H1 (cell line): ENCODE measurements around the gene RAD9A. TPM values are rescaled to one million over a fixed set of nuclear protein-coding genes. Genes with fewer than 3 reads are reported as not detected.

Source experiments
- CTCF ChIA-PET: fragments of 300-600 bp; sonication (Branson Sonifier 250); formaldehyde crosslinking; loops from one replicate; lab custom pipeline; 2021; ENCODE audit not compliant: partially characterized antibody; lab: Charles Lee
- POLR2A ChIA-PET: fragments of 300-600 bp; sonication (Branson Sonifier 250); formaldehyde crosslinking; loops from one replicate; lab custom pipeline; 2021; ENCODE audit warnings: inconsistent platforms; ENCODE audit not compliant: partially characterized antibody; lab: Charles Lee
- DNase-seq, 2 experiments: peaks; one replicate each; pipeline versions ENCODE4 v3.0.0 to v3.0.0-alpha.2; 2010 to 2022; ENCODE audit warnings: low spot score in 2 of 2, low read depth in 1 of 2, mixed read lengths in 1 of 2
- FAIRE-seq: peaks from 2 replicates; lab custom pipeline; 2011; peaks lifted over from hg19 to GRCh38; lab: Jason Lieb, UNC
- H2AFZ ChIP-seq: 2 replicates; pipeline ENCODE4 v1.8.1; 2012; ENCODE audit warnings: low read length, inconsistent platforms
- H2AK5ac ChIP-seq: 2 replicates; pipeline ENCODE4 v1.6.1; 2013; ENCODE audit warnings: low read depth, low read length
- H2BK120ac ChIP-seq: replicated peaks from 2 replicates; pipeline ENCODE3; 2013; ENCODE audit warnings: low read depth, low read length, inconsistent platforms
- H2BK12ac ChIP-seq: 2 replicates; pipeline ENCODE4 v1.6.1; 2013; ENCODE audit warnings: low read depth, low read length
- H2BK15ac ChIP-seq: 2 replicates; pipeline ENCODE4 v1.6.1; 2013; ENCODE audit warnings: low read length
- H2BK20ac ChIP-seq: 2 replicates; pipeline ENCODE4 v1.6.1; 2013; ENCODE audit warnings: low read length
- H2BK5ac ChIP-seq: 2 replicates; pipeline ENCODE4 v1.6.1; 2013; ENCODE audit warnings: low read depth, low read length
- H3K14ac ChIP-seq: 2 replicates; pipeline ENCODE4 v1.6.1; 2013; ENCODE audit warnings: inconsistent platforms; ENCODE audit not compliant: insufficient read length
- H3K18ac ChIP-seq: 2 replicates; pipeline ENCODE4 v1.6.1; 2013; ENCODE audit warnings: low read length; ENCODE audit errors: extremely low read depth
- H3K23ac ChIP-seq: 2 replicates; pipeline ENCODE4 v1.6.1; 2013; ENCODE audit warnings: inconsistent platforms; ENCODE audit not compliant: insufficient read length
- H3K23me2 ChIP-seq: 2 replicates; pipeline ENCODE4 v1.6.1; 2013; ENCODE audit warnings: low read depth, low read length
- H3K27ac ChIP-seq: 2 replicates; pipeline ENCODE4 v1.6.1; 2011; ENCODE audit warnings: low read depth, low read length, inconsistent platforms
- H3K27me3 ChIP-seq, 4 experiments: replicated peaks in 1 of 4; 1 replicate in 1 of 4; 2 replicates in 3 of 4; pipeline versions ENCODE4 v1.6.1 to v1.8.1; 2011 to 2013; ENCODE audit warnings: low read length in 3 of 4, mild to moderate bottlenecking in 3 of 4, inconsistent platforms in 2 of 4, mixed read lengths in 2 of 4, moderate library complexity in 1 of 4; ENCODE audit not compliant: control insufficient read depth in 3 of 4, insufficient read depth in 3 of 4; ENCODE audit errors: extremely low read depth in 1 of 4
- H3K36me3 ChIP-seq, 4 experiments: 2 replicates each; pipeline versions ENCODE4 v1.6.1 to v1.8.1; 2011 to 2013; ENCODE audit warnings: mild to moderate bottlenecking in 4 of 4, low read length in 3 of 4, moderate library complexity in 2 of 4, control low read depth in 1 of 4, inconsistent platforms in 1 of 4; ENCODE audit not compliant: insufficient read depth in 4 of 4, control insufficient read depth in 2 of 4
- H3K4ac ChIP-seq: replicated peaks from 2 replicates; pipeline ENCODE3; 2013; ENCODE audit warnings: low read length, low read depth, mixed read lengths, inconsistent platforms; ENCODE audit not compliant: insufficient read length
- H3K4me1 ChIP-seq, 4 experiments: replicated peaks in 1 of 4; 1 replicate in 1 of 4; 2 replicates in 3 of 4; pipeline versions ENCODE4 v1.6.1 to v1.8.1; 2011 to 2013; ENCODE audit warnings: low read length in 3 of 4, inconsistent platforms in 2 of 4, mixed read lengths in 1 of 4; ENCODE audit not compliant: insufficient read depth in 4 of 4, control insufficient read depth in 3 of 4
- H3K4me2 ChIP-seq, 2 experiments: 2 replicates each; pipeline versions ENCODE4 v1.6.1 to v1.8.1; 2011 to 2013; ENCODE audit warnings: low read depth in 2 of 2, low read length in 2 of 2, control low read depth in 1 of 2, inconsistent platforms in 1 of 2, mild to moderate bottlenecking in 1 of 2; ENCODE audit not compliant: insufficient read depth in 1 of 2
- H3K4me3 ChIP-seq, 4 experiments: fragments of 200-600, 300-600 bp in 1 of 4; sonication (generic), shearing (Covaris generic), sonication (Bioruptor Twin) in 1 of 4; 2 replicates each; pipeline versions ENCODE4 v1.5.1 to v1.8.1; 2011 to 2016; ENCODE audit warnings: low read length in 4 of 4, low read depth in 3 of 4, control low read depth in 2 of 4, inconsistent platforms in 2 of 4, mild to moderate bottlenecking in 2 of 4, mixed read lengths in 1 of 4, moderate library complexity in 1 of 4; ENCODE audit not compliant: insufficient read depth in 2 of 4; ENCODE audit errors: extremely low read depth in 1 of 4
- H3K56ac ChIP-seq: replicated peaks from 2 replicates; pipeline ENCODE3; 2013; ENCODE audit warnings: low read depth, mild to moderate bottlenecking, mixed read lengths, low read length, inconsistent platforms; ENCODE audit not compliant: insufficient read length
- H3K79me1 ChIP-seq: 2 replicates; pipeline ENCODE4 v1.6.1; 2013; ENCODE audit warnings: low read depth, low read length, control low read depth
- H3K79me2 ChIP-seq, 2 experiments: 2 replicates each; pipeline versions ENCODE4 v1.6.1 to v1.8.1; 2012 to 2013; ENCODE audit warnings: low read length in 2 of 2, mild to moderate bottlenecking in 2 of 2, inconsistent platforms in 1 of 2; ENCODE audit not compliant: insufficient read depth in 2 of 2, control insufficient read depth in 1 of 2
- H3K9ac ChIP-seq, 4 experiments: replicated peaks in 1 of 4; 1 replicate in 1 of 4; 2 replicates in 3 of 4; pipeline versions ENCODE4 v1.6.1 to v1.8.1; 2011 to 2013; ENCODE audit warnings: low read depth in 3 of 4, low read length in 3 of 4, control low read depth in 2 of 4, mild to moderate bottlenecking in 2 of 4, moderate library complexity in 2 of 4, inconsistent platforms in 1 of 4; ENCODE audit errors: extremely low read depth in 1 of 4
- H3K9me3 ChIP-seq, 2 experiments: 2 replicates each; pipeline versions ENCODE4 v1.6.1 to v1.8.1; 2012 to 2013; ENCODE audit warnings: mild to moderate bottlenecking in 2 of 2, moderate library complexity in 2 of 2, control low read depth in 1 of 2, inconsistent platforms in 1 of 2, low read depth in 1 of 2, low read length in 1 of 2, mixed read lengths in 1 of 2; ENCODE audit not compliant: insufficient read depth in 2 of 2
- H4K20me1 ChIP-seq, 2 experiments: replicated peaks in 1 of 2; 2 replicates each; pipeline versions ENCODE3 to v1.8.1; 2011 to 2013; ENCODE audit warnings: inconsistent platforms in 2 of 2, low read length in 2 of 2, mild to moderate bottlenecking in 1 of 2; ENCODE audit not compliant: insufficient read depth in 2 of 2, control insufficient read depth in 1 of 2
- H4K5ac ChIP-seq: 2 replicates; pipeline ENCODE4 v1.6.1; 2013; ENCODE audit warnings: low read length, low read depth, mixed read lengths, inconsistent platforms; ENCODE audit not compliant: insufficient read length
- H4K8ac ChIP-seq: 2 replicates; pipeline ENCODE4 v1.8.0; 2013; ENCODE audit warnings: mild to moderate bottlenecking, moderate library complexity, low read length, inconsistent platforms; ENCODE audit not compliant: insufficient read depth; ENCODE audit errors: extremely low read depth
- H4K91ac ChIP-seq: replicated peaks from 2 replicates; pipeline ENCODE3; 2013; ENCODE audit warnings: low read length, mixed read lengths, inconsistent platforms; ENCODE audit not compliant: insufficient read length
- WGBS, 2 experiments: shearing (Covaris generic) in 1 of 2; methylation state at CpG; one replicate each; pipeline versions ENCODE4 v1.1.6 to v1.1.7; 2013 to 2015; ENCODE audit warnings: low lambda C conversion rate in 2 of 2, mixed read lengths in 2 of 2, inconsistent platforms in 1 of 2, low coverage in 1 of 2, missing lambda C conversion rate in 1 of 2; ENCODE audit not compliant: insufficient replicate concordance in 2 of 2, insufficient coverage in 1 of 2, insufficient read length in 1 of 2; ENCODE audit errors: extremely low coverage in 1 of 2, missing lambda C conversion rate in 1 of 2; 5-methylcytosine and 5-hydroxymethylcytosine counted together
- polyA plus RNA-seq, 7 experiments: library from polyadenylated mRNA; depleted of rRNA in 3 of 7; stranded (reverse) in 5 of 7; unstranded in 2 of 7; fragments of >200 nt in 5 of 7; fragments of 200-250 nt in 2 of 7; gene quantifications; 1 replicate in 5 of 7; 2 replicates in 1 of 7; 4 replicates in 1 of 7; pipeline versions ENCODE4 v1.2.1 to v1.2.3, GENCODE V29; 2011 to 2013; ENCODE audit warnings: missing spikeins in 2 of 7, mixed read lengths in 2 of 7
- total RNA-seq: library from RNA; stranded (reverse); fragmentation: NEBNext Ultra II Directional; extraction: Animal tissue kit (Norgen Biotek cat#: 25700); gene quantifications from 2 replicates; pipeline ENCODE4 v1.2.1, GENCODE V29; 2021

Gene RAD9A
- total and polyA plus RNA-seq, 2 of the 8 experiments (the other 6 are each of a cell fraction or from before 2014, with no cell fraction given), result 22.2 to 25.5 TPM

- CTCF ChIA-PET, result interaction anchor here (0.5 to 1.8 kb wide), 8 partner anchors 11 to 328 kb away, joined by 3 to 7 read pairs (median 4); partner anchors contain the start of gene PPP1CA
- POLR2A ChIA-PET, result interaction anchor here (0.9 to 10.2 kb wide), 6 partner anchors 10 to 54 kb away, joined by 3 to 104 read pairs (median 4); partner anchors contain the start of genes PPP1CA and PTPRCAP
- FAIRE-seq, result no peak
Measured at GRCh38 chr11:67423891-67424613, 32.3 kb downstream of the RAD9A start.

More at GRCh38 chr11:67423891-67424613, 32.3 kb downstream of the RAD9A start:
- 88% methylated on average over 30 of the region's 34 CpGs; no CpG with 5 or more reads in 1 of the 2 experiments for WGBS, 2 experiments
- Histone ChIP-seq H3K23ac (no peak overlapping the region), H2BK15ac (no peak overlapping the region), H3K4me3 (no peak overlapping the region), H2BK12ac (peak overlapping the region; percentile 39; the same call in 1 of the 2 replicates), H3K23me2 (peaks cover 19% of the 10 kb centered on the region), H3K56ac (no peak overlapping the region), H4K20me1 (peaks cover 0 to 3% of the 10 kb centered on the region in 2 experiments), H3K27ac (no peak overlapping the region), H3K4ac (no peak overlapping the region), H3K9ac (no peak overlapping the region), H3K79me2 (peaks cover 0 to 4% of the 10 kb centered on the region in 2 experiments; a peak in 1 of 4 replicates), H3K79me1 (peaks cover 4% of the 10 kb centered on the region), H2AFZ (no peak overlapping the region), H3K4me2 (no peak overlapping the region), H3K18ac (no peak overlapping the region), H2BK5ac (no peak overlapping the region), H3K36me3 (no peaks in the 10 kb centered on the region), H2BK20ac (no peak overlapping the region), H4K5ac (no peak overlapping the region), H2BK120ac (no peak overlapping the region), H3K14ac (no peak overlapping the region), H4K91ac (no peak overlapping the region), H4K8ac (0 out of 2 replicates have a peak overlapping the region, but pooled peaks have one; percentile 17), H3K4me1 (peaks cover 0 to 13% (median 7%) of the 10 kb centered on the region in 4 experiments; a peak in 6 of 7 replicates), H3K9me3 (no peaks in the 10 kb centered on the region), H2AK5ac (no peak overlapping the region), H3K27me3 (peaks cover 0 to 8% (median 5%) of the 10 kb centered on the region in 4 experiments; a peak in 4 of 7 replicates)
- no peak for DNase-seq
